Nephron (organoid): ENCODE data around the gene SMAD7.

ENCODE experiments used
- H3K27ac Mint-ChIP-seq, 3 experiments: 2 replicates each; pipeline ENCODE4 v1.8.0; 2020; ENCODE audit warnings: mixed read lengths in 3 of 3, mild to moderate bottlenecking in 2 of 3, moderate library complexity in 1 of 3
- H3K27me3 Mint-ChIP-seq: 2 replicates; pipeline ENCODE4 v1.8.0; 2021; ENCODE audit warnings: low read depth, mild to moderate bottlenecking, moderate library complexity, mixed read lengths
- H3K36me3 Mint-ChIP-seq: 2 replicates; pipeline ENCODE4 v1.8.0; 2020; ENCODE audit warnings: low read depth, mixed read lengths
- H3K4me1 Mint-ChIP-seq: 2 replicates; pipeline ENCODE4 v1.8.0; 2020; ENCODE audit warnings: mixed read lengths
- H3K4me3 Mint-ChIP-seq, 3 experiments: 2 replicates each; pipeline ENCODE4 v1.8.0; 2020; ENCODE audit warnings: mild to moderate bottlenecking in 3 of 3, mixed read lengths in 3 of 3, moderate library complexity in 2 of 3
- H3K9me3 Mint-ChIP-seq: 2 replicates; pipeline ENCODE4 v1.8.0; 2020; ENCODE audit warnings: mixed read lengths
- CTCF ChIP-seq, 3 experiments: fragments of 200-600 bp; sonication (generic); IDR thresholded peaks; one replicate each; pipeline ENCODE4 v1.5.0; 2021; ENCODE audit warnings: antibody characterized with exemption in 3 of 3; ENCODE audit not compliant: unreplicated experiment in 3 of 3

The SMAD7 gene

GRCh38 chr18:48950536-48951447 lies at the start of gene SMAD7:
TSS of gene SMAD7 (minus strand) at chr18:48950965. CDS start at chr18:48950424, 541 bp downstream.
- H3K27ac Mint-ChIP-seq: peak within 1 kb of the TSS; percentile 93 to 100 (median 99)
- H3K9me3 Mint-ChIP-seq: no peaks in the 10 kb centered on the region
- peaks cover 44% of the 10 kb centered on the region for H3K4me1 Mint-ChIP-seq
- H3K27me3 Mint-ChIP-seq: no peaks in the 10 kb centered on the region
- H3K4me3 Mint-ChIP-seq: peak within 1 kb of the TSS; percentile 97 to 100 (median 99)
- H3K36me3 Mint-ChIP-seq: peaks cover 41% of the 10 kb centered on the region
- no peak for TF ChIP-seq CTCF (IDR thresholded peaks at IDR 0.05; ENCODE audit: unreplicated experiment in 3 of 3)

- no peak overlapping the region for H3K27ac Mint-ChIP-seq
- peaks cover 25% of the 10 kb centered on the region for H3K27me3 Mint-ChIP-seq
- H3K4me3 Mint-ChIP-seq: no peak overlapping the region
- no peaks in the 10 kb centered on the region for H3K36me3 Mint-ChIP-seq
- peaks cover 25% of the 10 kb centered on the region for H3K4me1 Mint-ChIP-seq
- no peaks in the 10 kb centered on the region for H3K9me3 Mint-ChIP-seq
- TF ChIP-seq CTCF (IDR thresholded peaks at IDR 0.05; ENCODE audit: unreplicated experiment in 3 of 3): no peak
These were observed 48.8 kb upstream of the SMAD7 start for GRCh38 chr18:48999569-48999968.

GRCh38 chr18:48997985-48998831 lies 47.4 kb upstream of the SMAD7 start:
- H3K27me3 Mint-ChIP-seq: peaks cover 21% of the 10 kb centered on the region
- no peaks in the 10 kb centered on the region for H3K9me3 Mint-ChIP-seq
- peak overlapping the region; percentile 30 to 79 (median 40) for H3K27ac Mint-ChIP-seq
- H3K4me3 Mint-ChIP-seq: no peak overlapping the region
- no peaks in the 10 kb centered on the region for H3K36me3 Mint-ChIP-seq
- no peak for TF ChIP-seq CTCF (IDR thresholded peaks at IDR 0.05; ENCODE audit: unreplicated experiment in 3 of 3)
- H3K4me1 Mint-ChIP-seq: peaks cover 38% of the 10 kb centered on the region

GRCh38 chr18:48997681-48997984 lies 46.9 kb upstream of the SMAD7 start:
- Mint-ChIP-seq H3K4me1 (peaks cover 44% of the 10 kb centered on the region), H3K4me3 (no peak overlapping the region), H3K27me3 (peaks cover 21% of the 10 kb centered on the region), H3K36me3 (no peaks in the 10 kb centered on the region), H3K27ac (peak overlapping the region; percentile 30 to 79 (median 40)), H3K9me3 (no peaks in the 10 kb centered on the region)
- TF ChIP-seq CTCF (IDR thresholded peaks at IDR 0.05; ENCODE audit: unreplicated experiment in 3 of 3): no peak

GRCh38 chr18:48996901-48997463 lies 46.2 kb upstream of the SMAD7 start:
- peaks cover 21% of the 10 kb centered on the region for H3K27me3 Mint-ChIP-seq
- H3K36me3 Mint-ChIP-seq: no peaks in the 10 kb centered on the region
- H3K9me3 Mint-ChIP-seq: no peaks in the 10 kb centered on the region
- no peak overlapping the region for H3K4me3 Mint-ChIP-seq
- H3K4me1 Mint-ChIP-seq: peaks cover 47% of the 10 kb centered on the region
- peak overlapping the region; percentile 30 to 79 (median 40) for H3K27ac Mint-ChIP-seq
- TF ChIP-seq CTCF (IDR thresholded peaks at IDR 0.05; ENCODE audit: unreplicated experiment in 3 of 3): no peak
